HepG2 (cell line): ENCODE data around the gene TPR. TPM values are rescaled to one million over a fixed set of nuclear protein-coding genes. Genes with fewer than 3 reads are reported as not detected.

Source experiments
- ATAC-seq: fragments of 200-7000 bp; cut with Tn5 transposase; 3 replicates; pipeline ENCODE4 v1.9.1; 2020; ENCODE audit warnings: mild to moderate bottlenecking, moderate library complexity
- BruUV-seq: library from RNA; stranded (reverse); fragments of 400-500 nt; replicated peaks from 2 replicates; lab custom pipeline; 2021; lab: Mats Ljungman, UMichigan
- CTCF ChIA-PET: fragments of 300-600 bp; formaldehyde crosslinking; extraction: SDS; loops from one replicate; lab custom pipeline; 2021; ENCODE audit warnings: low total read pairs, inconsistent platforms, low intra/inter-chr PET ratio; lab: Yijun Ruan, JAX
- POLR2A ChIA-PET: fragments of 350-600 bp; sonication (Branson Sonifier 250); formaldehyde crosslinking; loops from one replicate; lab custom pipeline; 2020; ENCODE audit warnings: antibody characterized with exemption, inconsistent platforms; lab: Yijun Ruan, JAX
- DNase-seq: peaks from one replicate; pipeline ENCODE4 v3.0.0-alpha.2; 2015; ENCODE audit warnings: low spot score
- FAIRE-seq: peaks from 3 replicates; lab custom pipeline; 2011; peaks lifted over from hg19 to GRCh38; lab: Jason Lieb, UNC
- H2AFZ ChIP-seq: one replicate; pipeline ENCODE4 v1.6.1; 2011; ENCODE audit warnings: low read length, inconsistent platforms
- H3K27ac ChIP-seq: fragments of 300-600 bp; 3 replicates; pipeline ENCODE4 v1.8.0; 2011; ENCODE audit warnings: mixed run types, mild to moderate bottlenecking, mixed read lengths, low read length, inconsistent platforms; ENCODE audit not compliant: insufficient read depth; ENCODE audit errors: extremely low read length
- H3K27me3 ChIP-seq, 2 experiments: fragments of 200-600 bp in 1 of 2; 2 replicates in 1 of 2; 3 replicates in 1 of 2; pipeline versions ENCODE4 v1.6.0 to v1.8.0; 2011; ENCODE audit warnings: low read length in 2 of 2, mild to moderate bottlenecking in 2 of 2, moderate library complexity in 2 of 2, inconsistent platforms in 1 of 2; ENCODE audit not compliant: insufficient read depth in 2 of 2, control insufficient read depth in 1 of 2
- H3K36me3 ChIP-seq, 2 experiments: fragments of 200-600 bp in 1 of 2; replicated peaks in 1 of 2; 2 replicates in 1 of 2; 3 replicates in 1 of 2; pipeline versions ENCODE4 v1.5.1 to v1.8.0; 2011; ENCODE audit warnings: low read length in 2 of 2, inconsistent platforms in 1 of 2; ENCODE audit not compliant: insufficient read depth in 2 of 2, control insufficient read depth in 1 of 2
- H3K4me1 ChIP-seq: 2 replicates; pipeline ENCODE4 v1.5.1; 2012; ENCODE audit warnings: low read length, inconsistent platforms; ENCODE audit not compliant: insufficient read depth
- H3K4me2 ChIP-seq: 2 replicates; pipeline ENCODE4 v1.6.0; 2011; ENCODE audit warnings: low read depth, low read length, inconsistent platforms
- H3K4me3 ChIP-seq, 3 experiments: fragments of 200-600 bp in 1 of 3; sonication (generic), shearing (Covaris generic) in 1 of 3; replicated peaks in 1 of 3; 2 replicates each; pipeline ENCODE4 v1.5.1; 2011 to 2016; ENCODE audit warnings: low read length in 3 of 3, inconsistent platforms in 2 of 3, low read depth in 2 of 3, mild to moderate bottlenecking in 2 of 3, control low read depth in 1 of 3, mixed read lengths in 1 of 3; ENCODE audit not compliant: insufficient read depth in 1 of 3
- H3K79me2 ChIP-seq: one replicate; pipeline ENCODE4 v1.6.1; 2011; ENCODE audit warnings: low read length, inconsistent platforms; ENCODE audit not compliant: insufficient read depth
- H3K9ac ChIP-seq: 2 replicates; pipeline ENCODE4 v1.6.0; 2011; ENCODE audit warnings: mild to moderate bottlenecking, low read depth, low read length, inconsistent platforms; ENCODE audit not compliant: insufficient read depth
- H3K9me3 ChIP-seq: 2 replicates; pipeline ENCODE4 v1.5.1; 2012; ENCODE audit warnings: mild to moderate bottlenecking, low read length
- H4K20me1 ChIP-seq: 2 replicates; pipeline ENCODE4 v1.6.0; 2011; ENCODE audit warnings: inconsistent platforms, mild to moderate bottlenecking, low read length, moderate library complexity; ENCODE audit not compliant: insufficient read depth
- CBX2 ChIP-seq, 2 experiments: fragments of 200-600 bp in 1 of 2; sonication (generic); formaldehyde crosslinking in 1 of 2; IDR thresholded peaks; 2 replicates each; pipeline versions ENCODE4 v1.7.0 to v1.8.1; 2018 to 2022; ENCODE audit warnings: low read depth in 2 of 2, low read length in 1 of 2, mild to moderate bottlenecking in 1 of 2, missing genetic modification reagents in 1 of 2
- CHCHD3 ChIP-seq: sonication (generic); formaldehyde crosslinking; IDR thresholded peaks from 2 replicates; pipeline ENCODE4 v1.8.0; 2022; ENCODE audit warnings: mild to moderate bottlenecking, missing genetic modification reagents, moderate library complexity
- EED ChIP-seq: sonication (generic); formaldehyde crosslinking; IDR thresholded peaks from 2 replicates; pipeline ENCODE4 v1.5.0; 2020; ENCODE audit warnings: mild to moderate bottlenecking, missing genetic modification reagents
- HNRNPK ChIP-seq: fragments of 200-400 bp; formaldehyde crosslinking; IDR thresholded peaks from 2 replicates; pipeline ENCODE4 v1.6.1; 2018; ENCODE audit warnings: low read length, low read depth, moderate library complexity, mild to moderate bottlenecking; ENCODE audit not compliant: poor library complexity, severe bottlenecking
- KDM6A ChIP-seq: IDR thresholded peaks from 2 replicates; pipeline ENCODE4 v1.6.1; 2016; ENCODE audit warnings: low read depth
- MBNL3 ChIP-seq: fragments of 250-450 bp; sonication (Bioruptor Pico); conservative IDR thresholded peaks from 2 replicates; pipeline ENCODE4 v1.8.0; 2022; ENCODE audit warnings: mild to moderate bottlenecking, inconsistent platforms
- NCOA1 ChIP-seq: sonication (generic); formaldehyde crosslinking; IDR thresholded peaks from 2 replicates; pipeline ENCODE4 v1.9.0; 2021; ENCODE audit warnings: missing genetic modification reagents
- POLR2A ChIP-seq, 2 experiments: IDR thresholded peaks; 2 replicates each; pipeline ENCODE4 v1.6.1; 2011; ENCODE audit warnings: low read depth in 2 of 2, low read length in 2 of 2, mild to moderate bottlenecking in 1 of 2, moderate library complexity in 1 of 2; ENCODE audit not compliant: insufficient read depth in 1 of 2
- TARDBP ChIP-seq: sonication (generic); formaldehyde crosslinking; IDR thresholded peaks from 2 replicates; pipeline ENCODE4 v1.8.0; 2022; ENCODE audit warnings: mild to moderate bottlenecking, missing genetic modification reagents
- TSC22D2 ChIP-seq: sonication (generic); formaldehyde crosslinking; IDR thresholded peaks from 2 replicates; pipeline ENCODE4 v1.5.1; 2020; ENCODE audit warnings: missing genetic modification reagents, mild to moderate bottlenecking, borderline replicate concordance
- XBP1 ChIP-seq: sonication (generic); formaldehyde crosslinking; IDR thresholded peaks from 2 replicates; pipeline ENCODE4 v1.5.0; 2020; ENCODE audit warnings: missing genetic modification reagents
- ZNF343 ChIP-seq: sonication (generic); formaldehyde crosslinking; IDR thresholded peaks from 2 replicates; pipeline ENCODE4 v1.4.0; 2020; ENCODE audit warnings: mild to moderate bottlenecking, missing genetic modification reagents
- ZNF670 ChIP-seq: sonication (generic); formaldehyde crosslinking; IDR thresholded peaks from 2 replicates; pipeline ENCODE4 v1.8.0; 2022; ENCODE audit warnings: mild to moderate bottlenecking, missing genetic modification reagents, borderline replicate concordance
- ZNF678 ChIP-seq: sonication (generic); formaldehyde crosslinking; IDR thresholded peaks from 2 replicates; pipeline ENCODE4 v1.4.0; 2020; ENCODE audit warnings: mild to moderate bottlenecking, missing genetic modification reagents
- WGBS: methylation state at CpG from one replicate; pipeline ENCODE4 v1.1.6; 2017; ENCODE audit warnings: low lambda C conversion rate; 5-methylcytosine and 5-hydroxymethylcytosine counted together
- in situ Hi-C: cut with HindIII; loops from 2 replicates; pipeline ENCODE4 v1.10.0; 2017; ENCODE audit warnings: low pct_unique_long_range_greater_than_20kb; ENCODE audit not compliant: extremely low pct_ligation_motif_present
- intact Hi-C: fragments of 100-400 bp; cut with micrococcal nuclease; formaldehyde crosslinking; loops from one replicate; pipeline ENCODE4 v1.10.0; 2022; ENCODE audit not compliant: unreplicated experiment
- polyA plus RNA-seq, 8 experiments: library from polyadenylated mRNA; depleted of rRNA in 3 of 8; stranded (reverse) in 7 of 8; unstranded in 1 of 8; fragments of >200 nt; fragmentation: Illumina TruSeq in 4 of 8; extraction: Trizol in 4 of 8; gene quantifications; 2 replicates each; pipeline versions ENCODE4 v1.2.1 to v1.2.3, GENCODE V29; 2011 to 2016; ENCODE audit warnings: low read depth in 4 of 8, missing spikeins in 1 of 8, mixed read lengths in 1 of 8; ENCODE audit not compliant: insufficient read depth in 1 of 8
- total RNA-seq, 5 experiments: library from RNA; depleted of rRNA; stranded (reverse); fragments of >200 nt; fragmentation: Illumina TruSeq; extraction: Trizol; gene quantifications; 2 replicates each; pipeline ENCODE4 v1.2.3, GENCODE V29; 2016; ENCODE audit warnings: low read depth in 1 of 5
- TF ChIP-seq, protein P1 (sequence below): IDR thresholded peaks from 2 replicates; pipeline ENCODE4 v1.6.1; 2018; ENCODE audit warnings: missing genetic modification reagents, mild to moderate bottlenecking, missing compliant biosample characterization
- TF ChIP-seq, protein P2 (sequence below): sonication (generic); formaldehyde crosslinking; IDR thresholded peaks from 2 replicates; pipeline ENCODE4 v1.4.0; 2020; ENCODE audit warnings: mild to moderate bottlenecking, low read depth, missing genetic modification reagents

TPR gene
- total and polyA plus RNA-seq, 2 of the 13 experiments (the other 11 are each of a cell fraction or from before 2014, with no cell fraction given), result 78.9 to 81.7 TPM

DNA sequence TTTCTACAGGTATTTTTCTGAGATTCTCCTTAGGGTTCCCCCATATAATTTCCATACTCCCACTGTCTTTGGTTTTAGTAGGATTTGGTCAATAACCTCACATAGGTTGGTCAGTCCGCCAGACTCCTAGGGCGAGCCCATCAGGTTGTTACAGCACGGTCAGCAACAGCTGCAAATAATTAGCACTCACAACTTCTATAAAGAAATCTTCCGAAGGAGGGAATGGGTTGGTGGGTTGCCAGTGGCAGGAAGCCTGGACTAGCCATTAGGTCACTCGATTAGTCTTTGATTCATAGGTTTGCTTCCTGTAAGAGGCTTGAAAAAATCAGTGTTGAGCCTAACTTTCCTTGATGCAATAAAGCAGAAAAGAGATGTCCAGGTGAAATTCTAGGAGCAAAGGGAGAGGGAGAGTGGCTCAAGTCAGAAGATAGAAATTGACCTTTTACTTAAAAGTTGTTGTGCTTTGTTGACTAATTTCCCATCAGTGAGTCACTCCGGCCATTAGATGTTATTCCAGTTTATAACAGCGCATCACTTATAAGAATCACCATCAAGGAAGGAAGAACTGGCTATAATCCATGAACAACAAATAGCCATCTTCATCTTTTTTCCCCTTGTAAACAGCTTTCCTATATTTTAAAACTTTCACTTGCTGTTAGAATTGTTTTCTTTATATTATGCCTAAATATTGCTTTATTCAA lies 88.3 kb downstream of the TPR start:
- in situ Hi-C loops (no loop called here), intact Hi-C loops (no loop called here)
- ATAC-seq (no peak), DNase-seq (no peak), FAIRE-seq (no peak)
- POLR2A ChIA-PET, result no interaction called here
- H3K9ac ChIP-seq, result no peak overlapping the region
- no peak overlapping the region for H3K4me2 ChIP-seq
- no peaks in the 10 kb centered on the region for H3K36me3 ChIP-seq
- H3K79me2 ChIP-seq, result no peaks in the 10 kb centered on the region
- no peaks in the 10 kb centered on the region for H3K9me3 ChIP-seq
- H4K20me1 ChIP-seq, result no peaks in the 10 kb centered on the region
- H3K4me1 ChIP-seq, result no peaks in the 10 kb centered on the region
- 51% methylated on average over 7 of the region's 7 CpGs for WGBS
- H3K4me3 ChIP-seq, result no peak overlapping the region
- BruUV-seq, result no TSS peak
- H2AFZ ChIP-seq, result no peak overlapping the region
- CTCF ChIA-PET, result no interaction called here
- no peak for TF ChIP-seq ZNF343
- no peaks in the 10 kb centered on the region; a peak in 1 of 5 replicates for H3K27me3 ChIP-seq
- no peak overlapping the region for H3K27ac ChIP-seq

DNA sequence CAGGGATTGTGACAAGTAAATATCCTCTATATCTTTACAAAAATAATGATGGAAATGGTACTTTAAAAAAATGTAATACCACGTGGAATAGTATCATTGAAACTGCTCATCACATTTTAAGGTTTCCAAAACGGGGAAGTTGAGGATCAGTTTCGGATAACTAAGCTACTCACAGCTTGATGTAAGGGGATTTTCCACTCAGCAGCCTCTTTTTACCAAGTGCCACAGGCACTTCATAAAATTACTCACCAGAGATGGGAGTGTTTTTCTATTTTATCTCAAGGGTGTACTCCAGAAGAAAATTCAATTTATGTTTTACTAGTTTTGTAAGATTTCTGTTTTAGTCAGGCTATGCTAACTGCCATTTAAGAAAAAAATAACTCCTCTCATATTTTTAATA lies 91.7 kb downstream of the TPR start:
- in situ Hi-C loops (no loop called here), intact Hi-C loops (no loop called here)
- no peak overlapping the region for H3K9ac ChIP-seq
- no peaks in the 10 kb centered on the region; a peak in 1 of 5 replicates for H3K27me3 ChIP-seq
- no peak overlapping the region for H3K27ac ChIP-seq
- no peak overlapping the region for H3K4me2 ChIP-seq
- H3K4me1 ChIP-seq, result no peaks in the 10 kb centered on the region
- no peaks in the 10 kb centered on the region for H3K79me2 ChIP-seq
- DNase-seq, result no peak
- H3K36me3 ChIP-seq, result no peaks in the 10 kb centered on the region
- no peak for FAIRE-seq
- ATAC-seq, result no peak
- H3K9me3 ChIP-seq, result no peaks in the 10 kb centered on the region
- POLR2A ChIA-PET, result no interaction called here
- 3% methylated on average over 3 of the region's 3 CpGs for whole genome bisulfite sequencing
- no peaks in the 10 kb centered on the region for H4K20me1 ChIP-seq
- no TSS peak for BruUV-seq
- no peak overlapping the region for H2AFZ ChIP-seq
- H3K4me3 ChIP-seq, result no peak overlapping the region
- CTCF ChIA-PET, result no interaction called here
- TF ChIP-seq, protein P1, sequence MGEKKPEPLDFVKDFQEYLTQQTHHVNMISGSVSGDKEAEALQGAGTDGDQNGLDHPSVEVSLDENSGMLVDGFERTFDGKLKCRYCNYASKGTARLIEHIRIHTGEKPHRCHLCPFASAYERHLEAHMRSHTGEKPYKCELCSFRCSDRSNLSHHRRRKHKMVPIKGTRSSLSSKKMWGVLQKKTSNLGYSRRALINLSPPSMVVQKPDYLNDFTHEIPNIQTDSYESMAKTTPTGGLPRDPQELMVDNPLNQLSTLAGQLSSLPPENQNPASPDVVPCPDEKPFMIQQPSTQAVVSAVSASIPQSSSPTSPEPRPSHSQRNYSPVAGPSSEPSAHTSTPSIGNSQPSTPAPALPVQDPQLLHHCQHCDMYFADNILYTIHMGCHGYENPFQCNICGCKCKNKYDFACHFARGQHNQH (CRISPR knock-in tag), result no peak
- no peak for TF ChIP-seq MBNL3 (CRISPR knock-in tag)
- TF ChIP-seq XBP1 (CRISPR knock-in tag), result no peak
- TF ChIP-seq POLR2A (IDR thresholded peaks at IDR 0.05; ENCODE audit: insufficient read depth in 1 of 2, low read depth in 2 of 2, low read length in 2 of 2), result no peak
- TF ChIP-seq EED (CRISPR knock-in tag), result no peak
- no peak for TF ChIP-seq ZNF678 (CRISPR knock-in tag)
- TF ChIP-seq, protein P2, sequence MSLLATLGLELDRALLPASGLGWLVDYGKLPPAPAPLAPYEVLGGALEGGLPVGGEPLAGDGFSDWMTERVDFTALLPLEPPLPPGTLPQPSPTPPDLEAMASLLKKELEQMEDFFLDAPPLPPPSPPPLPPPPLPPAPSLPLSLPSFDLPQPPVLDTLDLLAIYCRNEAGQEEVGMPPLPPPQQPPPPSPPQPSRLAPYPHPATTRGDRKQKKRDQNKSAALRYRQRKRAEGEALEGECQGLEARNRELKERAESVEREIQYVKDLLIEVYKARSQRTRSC, result no peak
- no peak for TF ChIP-seq CBX2 (IDR thresholded peaks at IDR 0.05; ENCODE audit: low read depth, low read length)
- TF ChIP-seq CBX2 (CRISPR knock-in tag; IDR thresholded peaks at IDR 0.05; ENCODE audit: low read depth), result no peak
- no peak for TF ChIP-seq NCOA1 (CRISPR knock-in tag)
- no peak for TF ChIP-seq KDM6A (CRISPR knock-in tag)
- no peak for TF ChIP-seq TSC22D2 (CRISPR knock-in tag)
- TF ChIP-seq HNRNPK, result no peak
- no peak for TF ChIP-seq CHCHD3 (CRISPR knock-in tag)
- TF ChIP-seq TARDBP, result no peak
- TF ChIP-seq ZNF670, result no peak
